OCI-LY1 (cell line): ENCODE data around the gene SLC39A2.

ENCODE experiments used
- EZH2 ChIP-seq: fragments of 200-600 bp; sonication (generic), shearing (Covaris generic); IDR thresholded peaks from 2 replicates; pipeline ENCODE4 v1.8.0; 2017; ENCODE audit warnings: borderline replicate concordance, mixed run types, mild to moderate bottlenecking, antibody characterized with exemption, low read length, moderate library complexity, mixed read lengths
- TF ChIP-seq, protein P1 (sequence below): fragments of 200-600 bp; sonication (generic), shearing (Covaris generic); IDR thresholded peaks from 2 replicates; pipeline ENCODE4 v1.5.1; 2017; ENCODE audit warnings: mild to moderate bottlenecking, antibody characterized with exemption, low read length, moderate library complexity, mixed read lengths

DNA sequence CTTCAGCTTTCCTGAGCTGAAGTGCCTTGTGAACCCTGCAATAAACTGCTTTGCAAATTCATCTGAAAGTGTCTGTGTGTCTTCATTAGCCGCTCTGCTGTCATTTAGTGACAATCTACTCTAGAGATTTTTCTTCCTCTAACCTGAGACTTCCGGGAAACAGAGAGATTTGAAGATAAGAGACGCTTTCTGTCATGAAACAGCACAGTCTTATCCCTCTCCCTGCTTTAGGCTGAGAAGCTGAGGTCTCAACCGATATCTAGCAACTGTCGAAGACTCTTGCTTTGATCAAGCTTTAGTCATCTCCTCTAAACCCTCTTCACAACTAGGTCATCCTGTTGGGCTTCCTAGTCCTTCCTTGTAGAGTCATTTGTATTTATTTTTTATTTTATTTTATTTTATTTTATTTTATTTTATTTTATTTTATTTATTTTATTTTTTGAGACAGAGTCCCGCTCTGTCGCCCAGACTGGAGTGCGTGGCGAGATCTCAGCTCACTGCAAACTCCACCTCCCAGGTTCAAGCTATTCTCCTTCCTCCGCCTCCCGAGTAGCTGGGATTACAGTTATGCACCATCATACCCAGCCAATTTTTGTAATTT lies 42.6 kb upstream of the SLC39A2 start:
- TF ChIP-seq, protein P1, sequence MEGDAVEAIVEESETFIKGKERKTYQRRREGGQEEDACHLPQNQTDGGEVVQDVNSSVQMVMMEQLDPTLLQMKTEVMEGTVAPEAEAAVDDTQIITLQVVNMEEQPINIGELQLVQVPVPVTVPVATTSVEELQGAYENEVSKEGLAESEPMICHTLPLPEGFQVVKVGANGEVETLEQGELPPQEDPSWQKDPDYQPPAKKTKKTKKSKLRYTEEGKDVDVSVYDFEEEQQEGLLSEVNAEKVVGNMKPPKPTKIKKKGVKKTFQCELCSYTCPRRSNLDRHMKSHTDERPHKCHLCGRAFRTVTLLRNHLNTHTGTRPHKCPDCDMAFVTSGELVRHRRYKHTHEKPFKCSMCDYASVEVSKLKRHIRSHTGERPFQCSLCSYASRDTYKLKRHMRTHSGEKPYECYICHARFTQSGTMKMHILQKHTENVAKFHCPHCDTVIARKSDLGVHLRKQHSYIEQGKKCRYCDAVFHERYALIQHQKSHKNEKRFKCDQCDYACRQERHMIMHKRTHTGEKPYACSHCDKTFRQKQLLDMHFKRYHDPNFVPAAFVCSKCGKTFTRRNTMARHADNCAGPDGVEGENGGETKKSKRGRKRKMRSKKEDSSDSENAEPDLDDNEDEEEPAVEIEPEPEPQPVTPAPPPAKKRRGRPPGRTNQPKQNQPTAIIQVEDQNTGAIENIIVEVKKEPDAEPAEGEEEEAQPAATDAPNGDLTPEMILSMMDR = no peak
- no peak for TF ChIP-seq EZH2
